DOHH2 (cell line): ENCODE data around the gene HSD3B7.

Experiments
- H3F3A ChIP-seq: fragments of 200-600 bp; sonication (generic), shearing (Covaris generic); 2 replicates; pipeline ENCODE4 v1.6.0; 2016; ENCODE audit warnings: antibody characterized with exemption, mild to moderate bottlenecking; ENCODE audit not compliant: control insufficient read depth, insufficient read depth
- H3K27ac ChIP-seq: fragments of 200-600 bp; sonication (generic); 2 replicates; pipeline ENCODE4 v1.5.1; 2014; ENCODE audit warnings: low read depth, mild to moderate bottlenecking, low read length, moderate library complexity
- H3K27me3 ChIP-seq: fragments of 200-600 bp; sonication (generic); 2 replicates; pipeline ENCODE4 v1.6.1; 2014; ENCODE audit warnings: mild to moderate bottlenecking, low read length, mixed read lengths; ENCODE audit not compliant: control insufficient read depth
- H3K36me3 ChIP-seq: fragments of 200-600 bp; sonication (generic); 2 replicates; pipeline ENCODE4 v1.6.1; 2014; ENCODE audit warnings: mild to moderate bottlenecking, low read length, moderate library complexity, mixed read lengths; ENCODE audit not compliant: control insufficient read depth
- H3K4me1 ChIP-seq: fragments of 200-600 bp; sonication (generic); 2 replicates; pipeline ENCODE4 v1.6.1; 2014; ENCODE audit warnings: mild to moderate bottlenecking, low read length, mixed read lengths; ENCODE audit not compliant: control insufficient read depth
- H3K4me2 ChIP-seq: fragments of 200-600 bp; sonication (generic); 2 replicates; pipeline ENCODE4 v1.6.0; 2014; ENCODE audit warnings: mild to moderate bottlenecking, low read length, moderate library complexity
- H3K4me3 ChIP-seq: fragments of 200-600 bp; sonication (generic); 2 replicates; pipeline ENCODE4 v1.5.1; 2014; ENCODE audit warnings: mild to moderate bottlenecking, low read length, mixed read lengths
- H3K79me2 ChIP-seq: fragments of 200-600 bp; sonication (generic); 2 replicates; pipeline ENCODE4 v1.6.1; 2014; ENCODE audit warnings: mild to moderate bottlenecking, low read length, mixed read lengths; ENCODE audit not compliant: control insufficient read depth
- H3K9me2 ChIP-seq: fragments of 200-600 bp; sonication (generic); replicated peaks from 2 replicates; pipeline ENCODE4 v1.6.1; 2014; ENCODE audit warnings: mild to moderate bottlenecking, low read length, mixed read lengths; ENCODE audit not compliant: control insufficient read depth
- H3K9me3 ChIP-seq: fragments of 200-600 bp; sonication (generic); 2 replicates; pipeline ENCODE4 v1.6.1; 2014; ENCODE audit warnings: antibody characterized with exemption, low read length, mixed read lengths; ENCODE audit not compliant: control insufficient read depth, insufficient read depth
- H4K20me1 ChIP-seq: fragments of 200-600 bp; sonication (generic); 2 replicates; pipeline ENCODE4 v1.6.0; 2014; ENCODE audit warnings: low read depth, mild to moderate bottlenecking, antibody characterized with exemption, low read length, moderate library complexity; ENCODE audit not compliant: control insufficient read depth, insufficient read depth
- EZH2phosphoT487 ChIP-seq: fragments of 200-600 bp; sonication (generic); IDR thresholded peaks from 2 replicates; pipeline ENCODE4 v1.6.1; 2017; ENCODE audit warnings: borderline replicate concordance, mild to moderate bottlenecking, antibody characterized with exemption, low read length, moderate library complexity, mixed read lengths
- TF ChIP-seq, protein P1 (sequence below): fragments of 200-600 bp; sonication (generic); IDR thresholded peaks from one replicate; pipeline ENCODE4 v1.5.1; 2014; ENCODE audit warnings: antibody characterized with exemption, mild to moderate bottlenecking, low read depth, low read length; ENCODE audit not compliant: poor library complexity, severe bottlenecking

Gene HSD3B7

DNA sequence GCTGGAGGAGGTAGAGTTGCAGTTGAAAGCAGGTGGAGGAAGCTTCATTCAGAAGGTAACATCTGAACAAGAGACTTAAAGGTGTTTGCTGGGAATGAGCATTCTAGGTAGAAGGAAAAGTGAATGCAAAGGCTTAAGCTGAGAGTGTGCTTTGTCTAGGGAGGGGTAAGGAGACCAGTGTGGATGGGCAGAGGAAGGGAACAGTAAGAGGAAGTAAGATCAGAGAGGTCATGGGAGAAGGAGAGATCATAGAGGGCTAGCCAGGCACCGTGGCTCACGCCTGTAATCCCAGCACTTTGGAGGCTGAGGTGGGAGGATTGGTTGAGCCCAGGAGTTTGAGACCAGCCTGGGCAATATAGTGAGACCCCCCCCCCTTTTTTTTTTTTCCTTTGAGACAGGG lies 51.7 kb downstream of the HSD3B7 start:
- Histone ChIP-seq H3K27ac (no peak overlapping the region), H3K4me3 (no peak overlapping the region), H3K9me2 (no peaks in the 10 kb centered on the region), H3K4me1 (peaks cover 20% of the 10 kb centered on the region), H3K36me3 (peaks cover 24% of the 10 kb centered on the region), H3F3A (no peaks in the 10 kb centered on the region), H3K4me2 (no peak overlapping the region), H4K20me1 (no peaks in the 10 kb centered on the region), H3K79me2 (peaks cover 11% of the 10 kb centered on the region), H3K9me3 (no peaks in the 10 kb centered on the region), H3K27me3 (no peaks in the 10 kb centered on the region)
- TF ChIP-seq EZH2phosphoT487: no peak
- TF ChIP-seq, protein P1, sequence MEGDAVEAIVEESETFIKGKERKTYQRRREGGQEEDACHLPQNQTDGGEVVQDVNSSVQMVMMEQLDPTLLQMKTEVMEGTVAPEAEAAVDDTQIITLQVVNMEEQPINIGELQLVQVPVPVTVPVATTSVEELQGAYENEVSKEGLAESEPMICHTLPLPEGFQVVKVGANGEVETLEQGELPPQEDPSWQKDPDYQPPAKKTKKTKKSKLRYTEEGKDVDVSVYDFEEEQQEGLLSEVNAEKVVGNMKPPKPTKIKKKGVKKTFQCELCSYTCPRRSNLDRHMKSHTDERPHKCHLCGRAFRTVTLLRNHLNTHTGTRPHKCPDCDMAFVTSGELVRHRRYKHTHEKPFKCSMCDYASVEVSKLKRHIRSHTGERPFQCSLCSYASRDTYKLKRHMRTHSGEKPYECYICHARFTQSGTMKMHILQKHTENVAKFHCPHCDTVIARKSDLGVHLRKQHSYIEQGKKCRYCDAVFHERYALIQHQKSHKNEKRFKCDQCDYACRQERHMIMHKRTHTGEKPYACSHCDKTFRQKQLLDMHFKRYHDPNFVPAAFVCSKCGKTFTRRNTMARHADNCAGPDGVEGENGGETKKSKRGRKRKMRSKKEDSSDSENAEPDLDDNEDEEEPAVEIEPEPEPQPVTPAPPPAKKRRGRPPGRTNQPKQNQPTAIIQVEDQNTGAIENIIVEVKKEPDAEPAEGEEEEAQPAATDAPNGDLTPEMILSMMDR: no peak
